GM23248 (cell line): ENCODE data around the gene IFNA1. TPM values are rescaled to one million over a fixed set of nuclear protein-coding genes. Genes with fewer than 3 reads are reported as not detected.
A peak's percentile ranks its signal among the peaks of the same experiment; 100 is the strongest.

Source experiments
- DNase-seq: peaks from one replicate; pipeline ENCODE4 v3.0.0-alpha.2; 2015
- H2AFZ ChIP-seq: fragments of 200-600 bp; sonication (generic); 2 replicates; pipeline ENCODE4 v1.6.1; 2016; ENCODE audit warnings: antibody characterized with exemption
- H3F3A ChIP-seq: fragments of 200-600 bp; sonication (generic); 2 replicates; pipeline ENCODE4 v1.6.1; 2016; ENCODE audit warnings: mild to moderate bottlenecking, antibody characterized with exemption, mixed run types; ENCODE audit not compliant: insufficient read depth
- H3K27ac ChIP-seq: fragments of 200-600 bp; sonication (generic); 2 replicates; pipeline ENCODE4 v1.5.1; 2016; ENCODE audit warnings: mild to moderate bottlenecking
- H3K27me3 ChIP-seq: fragments of 200-600 bp; sonication (generic); replicated peaks from 2 replicates; pipeline ENCODE4 v1.6.1; 2016; ENCODE audit warnings: mild to moderate bottlenecking; ENCODE audit not compliant: insufficient read depth
- H3K36me3 ChIP-seq: fragments of 200-600 bp; sonication (generic); 2 replicates; pipeline ENCODE4 v1.6.1; 2016; ENCODE audit warnings: low read depth, mild to moderate bottlenecking
- H3K4me1 ChIP-seq: fragments of 200-600 bp; sonication (generic); 2 replicates; pipeline ENCODE4 v1.6.1; 2016; ENCODE audit warnings: mild to moderate bottlenecking; ENCODE audit not compliant: insufficient read depth
- H3K4me2 ChIP-seq: fragments of 200-600 bp; sonication (generic); one replicate; pipeline ENCODE4 v1.6.1; 2016; ENCODE audit warnings: mild to moderate bottlenecking; ENCODE audit not compliant: unreplicated experiment
- H3K4me3 ChIP-seq: fragments of 200-600 bp; sonication (generic); 2 replicates; pipeline ENCODE4 v1.5.1; 2016; ENCODE audit warnings: mild to moderate bottlenecking
- H3K79me2 ChIP-seq: fragments of 200-600 bp; sonication (generic); 2 replicates; pipeline ENCODE4 v1.6.1; 2016; ENCODE audit warnings: mild to moderate bottlenecking; ENCODE audit not compliant: insufficient read depth
- H3K9ac ChIP-seq: fragments of 200-600 bp; sonication (generic); 2 replicates; pipeline ENCODE4 v1.6.1; 2016; ENCODE audit warnings: mild to moderate bottlenecking
- H3K9me2 ChIP-seq: fragments of 200-600 bp; sonication (generic); 2 replicates; pipeline ENCODE4 v1.6.1; 2016; ENCODE audit warnings: mixed run types, mild to moderate bottlenecking, moderate library complexity; ENCODE audit not compliant: insufficient read depth
- H3K9me3 ChIP-seq: fragments of 200-600 bp; sonication (generic); one replicate; pipeline ENCODE4 v1.6.1; 2017; ENCODE audit warnings: low read depth
- H4K20me1 ChIP-seq: fragments of 200-600 bp; sonication (generic); 2 replicates; pipeline ENCODE4 v1.6.0; 2016; ENCODE audit not compliant: insufficient read depth
- EZH2 ChIP-seq: fragments of 200-600 bp; sonication (generic); IDR thresholded peaks from 2 replicates; pipeline ENCODE4 v1.6.1; 2018; ENCODE audit warnings: antibody characterized with exemption, mild to moderate bottlenecking; ENCODE audit not compliant: insufficient read depth, poor library complexity, severe bottlenecking
- EZH2phosphoT487 ChIP-seq: fragments of 200-600 bp; sonication (generic); IDR thresholded peaks from 2 replicates; pipeline ENCODE4 v1.6.1; 2018; ENCODE audit warnings: antibody characterized with exemption, moderate library complexity, mild to moderate bottlenecking, low read depth; ENCODE audit not compliant: insufficient read depth
- WGBS, 2 experiments: methylation state at CpG; one replicate each; pipeline ENCODE4 v1.1.6; 2015 to 2017; ENCODE audit warnings: low lambda C conversion rate in 2 of 2, low coverage in 1 of 2; ENCODE audit errors: missing lambda C conversion rate in 2 of 2; 5-methylcytosine and 5-hydroxymethylcytosine counted together
- in situ Hi-C: fragments of 300-500 bp; cut with MboI; formaldehyde crosslinking; loops from 2 replicates; pipeline ENCODE4 v1.15.0; 2020
- polyA plus RNA-seq: library from polyadenylated mRNA; unstranded; fragments of >200 nt; fragmentation: Nextera tagmentation; extraction: Ambion mirVana; gene quantifications from 2 replicates; pipeline ENCODE4 v1.2.1, GENCODE V29; 2016
- total RNA-seq: library from RNA; depleted of rRNA; stranded (reverse); fragments of >200 nt; shearing (Covaris generic); gene quantifications from 2 replicates; pipeline ENCODE4 v1.2.3, GENCODE V29; 2014

Gene IFNA1
- total and polyA plus RNA-seq, 2 experiments from 2014 or later = 1.6 TPM; not detected in 1

- Histone ChIP-seq H3K27me3 (no peaks in the 10 kb centered on the region), H3K79me2 (no peaks in the 10 kb centered on the region), H2AFZ (no peak overlapping the region), H3K27ac (no peak overlapping the region), H3K9me2 (no peaks in the 10 kb centered on the region), H3F3A (no peaks in the 10 kb centered on the region), H3K9me3 (no peaks in the 10 kb centered on the region), H3K4me2 (no peak overlapping the region), H3K36me3 (no peaks in the 10 kb centered on the region), H3K4me3 (no peak overlapping the region), H3K4me1 (peaks cover 6% of the 10 kb centered on the region), H4K20me1 (no peaks in the 10 kb centered on the region), H3K9ac (no peak overlapping the region)
- TF ChIP-seq EZH2 = no peak
- no peak for TF ChIP-seq EZH2phosphoT487
- DNase-seq = no peak
- in situ Hi-C loops = no loop called here
Observed at GRCh38 chr9:21412107-21412506, 28.1 kb upstream of the IFNA1 start.

DNA sequence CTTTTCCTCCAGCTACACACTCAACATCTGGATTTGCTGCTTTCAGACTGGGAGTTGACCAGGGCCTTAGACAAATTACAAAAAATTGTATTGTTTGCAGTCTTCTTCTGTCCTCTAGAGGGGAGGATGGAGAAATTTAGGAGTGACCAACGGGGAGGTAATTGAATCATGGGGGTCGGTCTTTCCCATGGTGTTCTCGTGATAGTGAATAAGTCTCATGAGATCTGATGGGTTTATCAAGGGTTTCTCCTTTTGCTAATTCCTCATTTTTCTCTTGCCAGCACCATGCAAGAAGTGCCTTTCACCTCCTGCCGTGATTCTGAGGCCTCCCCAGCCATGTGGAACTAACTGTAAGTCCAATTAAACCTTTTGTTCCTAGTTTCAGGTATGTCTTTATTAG, 27.1 kb upstream of the IFNA1 start:
- Histone ChIP-seq H3K4me3 (no peak overlapping the region), H3K4me2 (no peak overlapping the region), H4K20me1 (no peaks in the 10 kb centered on the region), H2AFZ (no peak overlapping the region), H3K79me2 (no peaks in the 10 kb centered on the region), H3K9me3 (no peaks in the 10 kb centered on the region), H3K27me3 (no peaks in the 10 kb centered on the region), H3F3A (no peaks in the 10 kb centered on the region), H3K9me2 (no peaks in the 10 kb centered on the region), H3K4me1 (peaks cover 6% of the 10 kb centered on the region), H3K36me3 (no peaks in the 10 kb centered on the region), H3K27ac (no peak overlapping the region), H3K9ac (no peak overlapping the region)
- DNase-seq = no peak
- no peak for TF ChIP-seq EZH2
- TF ChIP-seq EZH2phosphoT487 = no peak
- 82 to 83% methylated on average over 4 of the region's 4 CpGs for WGBS, 2 experiments
- in situ Hi-C loops = no loop called here

DNA sequence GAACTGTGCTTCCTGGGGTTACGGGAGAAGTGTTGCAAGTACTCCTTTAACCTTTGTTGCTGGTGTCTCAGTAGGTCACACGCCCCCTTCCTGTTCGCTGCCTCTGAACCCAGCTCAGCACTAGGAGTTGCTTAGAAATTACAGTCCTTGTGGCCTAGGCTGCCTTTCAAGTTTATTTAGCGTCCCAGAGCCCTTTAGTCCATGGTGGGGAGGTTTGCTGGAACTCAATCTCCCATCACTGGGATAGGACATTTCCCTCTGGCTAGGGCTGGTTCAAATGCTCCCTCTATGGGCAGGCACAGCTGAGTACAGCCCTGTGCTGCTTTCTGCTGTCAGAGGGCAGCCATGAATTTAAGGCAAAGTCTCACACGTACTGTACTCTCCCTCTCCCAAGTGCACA, 26.6 kb upstream of the IFNA1 start:
- Histone ChIP-seq H4K20me1 (no peaks in the 10 kb centered on the region), H3K4me3 (no peak overlapping the region), H3K9me3 (no peaks in the 10 kb centered on the region), H3F3A (no peaks in the 10 kb centered on the region), H3K4me2 (no peak overlapping the region), H3K36me3 (no peaks in the 10 kb centered on the region), H3K4me1 (peaks cover 7% of the 10 kb centered on the region), H3K9ac (no peak overlapping the region), H3K27me3 (no peaks in the 10 kb centered on the region), H3K9me2 (no peaks in the 10 kb centered on the region), H3K79me2 (no peaks in the 10 kb centered on the region), H3K27ac (no peak overlapping the region), H2AFZ (no peak overlapping the region)
- no peak for TF ChIP-seq EZH2
- no peak for TF ChIP-seq EZH2phosphoT487
- in situ Hi-C loops = no loop called here
- 73% methylated on average over 5 of the region's 5 CpGs for WGBS, 2 experiments
- DNase-seq = peak; percentile 12

DNA sequence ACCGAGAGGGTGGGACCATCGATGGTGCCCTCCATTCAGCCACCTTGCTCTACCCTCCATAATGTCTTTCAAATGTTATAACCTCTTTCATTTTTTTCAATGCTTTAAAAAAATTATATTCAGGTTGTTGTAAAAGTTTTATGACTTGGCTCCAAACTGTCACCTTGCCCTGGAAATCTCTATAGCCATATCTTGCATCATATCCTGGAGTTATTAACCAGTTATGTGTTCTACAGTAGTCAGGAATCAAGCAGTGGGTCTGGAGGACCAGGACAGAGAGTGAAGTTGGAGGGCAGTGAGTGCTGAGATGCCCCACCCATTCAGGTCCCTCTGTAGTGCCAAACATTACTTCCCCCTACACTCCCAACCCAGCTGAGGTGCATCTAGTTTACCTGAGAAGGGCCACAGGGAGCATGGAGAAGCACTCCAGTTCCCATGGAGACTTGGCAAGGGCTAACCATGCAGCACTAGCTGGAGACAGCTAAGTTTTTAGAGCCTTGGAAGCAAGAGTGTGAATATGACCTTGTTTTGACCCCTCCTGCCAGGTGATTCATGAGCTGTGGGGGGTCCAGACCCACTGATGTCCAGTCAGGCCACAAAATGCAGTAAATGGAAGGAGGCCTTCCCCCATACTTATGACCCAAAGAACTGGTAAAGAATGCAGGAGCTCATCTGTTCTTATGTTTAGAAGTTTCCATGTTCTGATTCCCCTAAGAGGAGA, 25.9 kb upstream of the IFNA1 start:
- DNase-seq = no peak
- H3K79me2 ChIP-seq = no peaks in the 10 kb centered on the region
- peaks cover 15% of the 10 kb centered on the region for H3K4me1 ChIP-seq
- no peaks in the 10 kb centered on the region for H3K36me3 ChIP-seq
- H3K27me3 ChIP-seq = no peaks in the 10 kb centered on the region
- no peak overlapping the region for H2AFZ ChIP-seq
- H3K27ac ChIP-seq = no peak overlapping the region
- H3K9me2 ChIP-seq = no peaks in the 10 kb centered on the region
- no peak overlapping the region for H3K4me2 ChIP-seq
- H3K9ac ChIP-seq = no peak overlapping the region
- H3K4me3 ChIP-seq = no peak overlapping the region
- WGBS, 2 experiments = 94 to 98% methylated on average over 2 of the region's 2 CpGs
- no peak for TF ChIP-seq EZH2
- H3F3A ChIP-seq = no peaks in the 10 kb centered on the region
- in situ Hi-C loops = no loop called here
- no peaks in the 10 kb centered on the region for H4K20me1 ChIP-seq
- H3K9me3 ChIP-seq = no peaks in the 10 kb centered on the region
